Spleen (tissue), 11 donors: ENCODE results near the gene KCTD1. TPM values are rescaled to one million over a fixed set of nuclear protein-coding genes. Genes with fewer than 3 reads are reported as not detected.
A peak's percentile ranks its signal among the peaks of the same experiment; 100 is the strongest.

ENCODE experiments used
- DNase-seq: peaks from one replicate; pipeline ENCODE4 v3.0.0-alpha.2; 2020
- H3K27ac ChIP-seq, 8 donors: fragments of 200-600 bp; sonication (generic) in 7 of 8; 1 replicate in 4 of 8; 2 replicates in 4 of 8; pipeline versions ENCODE4 v1.5.0 to v1.8.0; 2016 to 2021; ENCODE audit warnings: inconsistent platforms in 4 of 8, mild to moderate bottlenecking in 4 of 8, moderate library complexity in 1 of 8
- H3K27me3 ChIP-seq, 7 donors: fragments of 200-600 bp; sonication (generic) in 6 of 7; replicated peaks in 1 of 7; 1 replicate in 4 of 7; 2 replicates in 3 of 7; pipeline versions ENCODE4 v1.5.0 to v1.8.0; 2016 to 2021; ENCODE audit warnings: inconsistent platforms in 3 of 7, mild to moderate bottlenecking in 1 of 7
- H3K36me3 ChIP-seq, 6 donors: fragments of 200-600 bp; sonication (generic) in 5 of 6; 1 replicate in 4 of 6; 2 replicates in 2 of 6; pipeline versions ENCODE4 v1.5.0 to v1.8.0; 2016 to 2021; ENCODE audit warnings: inconsistent platforms in 2 of 6
- H3K4me1 ChIP-seq, 6 donors: fragments of 200-600 bp; sonication (generic) in 5 of 6; 1 replicate in 3 of 6; 2 replicates in 3 of 6; pipeline versions ENCODE4 v1.5.0 to v1.8.0; 2016 to 2021; ENCODE audit warnings: inconsistent platforms in 3 of 6
- H3K4me3 ChIP-seq, 8 donors: fragments of 200-600 bp; sonication (generic) in 7 of 8; 1 replicate in 4 of 8; 2 replicates in 4 of 8; pipeline versions ENCODE4 v1.5.0 to v1.8.0; 2016 to 2021; ENCODE audit warnings: inconsistent platforms in 4 of 8, mild to moderate bottlenecking in 4 of 8, moderate library complexity in 2 of 8
- H3K9me3 ChIP-seq, 8 donors: fragments of 200-600 bp; sonication (generic) in 7 of 8; 1 replicate in 4 of 8; 2 replicates in 4 of 8; pipeline versions ENCODE4 v1.5.0 to v1.8.0; 2016 to 2021; ENCODE audit warnings: inconsistent platforms in 4 of 8
- POLR2A ChIP-seq, 3 donors: fragments of 450-650 bp; IDR thresholded peaks; one replicate each; pipeline ENCODE4 v1.5.1; 2017; ENCODE audit warnings: antibody characterized with exemption in 3 of 3, mild to moderate bottlenecking in 1 of 3
- POLR2AphosphoS5 ChIP-seq, 3 donors: sonication (generic); formaldehyde crosslinking; IDR thresholded peaks; one replicate each; pipeline ENCODE4 v1.5.1; 2017; ENCODE audit warnings: antibody characterized with exemption in 3 of 3
- WGBS, 5 donors: extraction: QIAGEN DNeasy Blood & Tissue Kit in 3 of 5; methylation state at CpG; one replicate each; pipeline versions ENCODE4 v1.1.5 to v1.1.7; 2013 to 2018; 5-methylcytosine and 5-hydroxymethylcytosine counted together
- intact Hi-C: fragments of 100-400 bp; cut with DNase I; formaldehyde crosslinking; loops from one replicate; pipeline ENCODE4 v1.15.0; 2023; ENCODE audit warnings: low total_unique reads
- polyA plus RNA-seq, 3 donors: library from polyadenylated mRNA; stranded (reverse); fragments of 200-250 nt; gene quantifications; one replicate each; pipeline ENCODE4 v1.2.1, GENCODE V29; 2013
- total RNA-seq, 7 donors: library from RNA; depleted of rRNA in 3 of 7; stranded (reverse); fragments of >200 nt in 3 of 7; fragmentation: NEBNext Ultra II Directional in 4 of 7; extraction: Animal tissue kit (Norgen Biotek cat#: 25700) in 4 of 7; gene quantifications; one replicate each; pipeline versions ENCODE4 v1.1.0 to v1.2.1, GENCODE V29; 2016 to 2021
- TF ChIP-seq, protein P1 (sequence below), 11 experiments: fragments of 200-600 bp in 7 of 11; fragments of 450-650 bp in 4 of 11; sonication (generic) in 4 of 11; IDR thresholded peaks in 8 of 11; conservative IDR thresholded peaks in 3 of 11; 1 replicate in 7 of 11; 2 replicates in 4 of 11; pipeline versions ENCODE4 v1.4.0 to v1.8.0; 2016 to 2021; ENCODE audit warnings: antibody characterized with exemption in 11 of 11, inconsistent platforms in 4 of 11, mild to moderate bottlenecking in 1 of 11
- donor health status: healthy with polysubstance abuse.
- donor health status: DM: no; HTN: no; CAD: no; lungs with moderate emphysema.
- donor health status: DM: no; HTN: no; CAD: no.
- donor health status: Bipolar disorder and iron deficiency.
- donor health status: healthy.
- donor health status: DM: no; HTN: no; CAD: no.
- donor health status: DM: yes; HTN: yes; CAD: no.

Gene KCTD1
- total and polyA plus RNA-seq, 10 donors: 1.6 to 11.8 (median 6.6) TPM

- 90 to 95% (median 92%) methylated on average over 4 of the region's 4 CpGs for WGBS, 5 donors
- H3K36me3 ChIP-seq: peaks cover 0 to 24% (median 0%) of the 10 kb centered on the region in 6 donors
Measured at GRCh38 chr18:26453386-26453901, 94.9 kb downstream of the KCTD1 start.

DNA sequence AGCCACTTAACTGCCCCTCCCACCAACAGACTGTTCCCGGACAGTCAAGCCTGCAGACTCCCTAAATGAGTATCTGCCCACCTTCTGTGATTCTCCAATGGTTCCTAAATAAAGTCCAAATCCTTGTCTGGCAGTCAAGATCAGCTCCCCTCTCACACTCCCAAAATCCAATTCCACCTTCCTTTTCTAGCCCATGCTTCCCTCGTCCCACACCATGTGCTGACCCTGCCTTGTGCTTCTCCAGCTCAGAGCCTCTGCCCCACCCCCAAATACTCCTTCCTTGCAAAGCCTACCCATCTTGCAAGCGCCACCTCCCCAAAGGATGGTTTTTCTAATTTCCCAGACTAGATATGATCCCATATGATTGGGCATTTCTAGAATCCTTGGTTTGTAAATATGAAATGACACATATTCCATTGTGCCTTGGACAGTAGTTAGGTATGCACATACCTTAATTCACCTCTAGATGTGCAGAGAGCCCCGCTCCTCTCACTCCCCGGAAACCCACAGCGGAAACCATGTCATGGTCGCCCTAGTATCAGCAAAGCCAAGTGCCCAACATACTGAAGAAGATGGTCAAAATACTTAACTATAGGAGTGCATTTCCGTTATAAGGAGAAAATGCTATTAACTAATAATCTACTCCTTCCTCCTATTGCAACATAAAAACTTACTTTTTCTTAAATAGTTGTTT lies 97.2 kb downstream of the KCTD1 start:
- WGBS, 5 donors: 83 to 94% (median 89%) methylated on average over 8 of the region's 8 CpGs
- intact Hi-C loops: no loop called here
- Histone ChIP-seq H3K4me1 (no peaks in the 10 kb centered on the region), H3K9me3 (no peaks in the 10 kb centered on the region), H3K36me3 (peaks cover 0 to 19% (median 0%) of the 10 kb centered on the region in 6 donors), H3K27me3 (peaks cover 0 to 4% (median 0%) of the 10 kb centered on the region in 7 donors), H3K27ac (no peak overlapping the region), H3K4me3 (no peak overlapping the region)
- TF ChIP-seq, protein P1, sequence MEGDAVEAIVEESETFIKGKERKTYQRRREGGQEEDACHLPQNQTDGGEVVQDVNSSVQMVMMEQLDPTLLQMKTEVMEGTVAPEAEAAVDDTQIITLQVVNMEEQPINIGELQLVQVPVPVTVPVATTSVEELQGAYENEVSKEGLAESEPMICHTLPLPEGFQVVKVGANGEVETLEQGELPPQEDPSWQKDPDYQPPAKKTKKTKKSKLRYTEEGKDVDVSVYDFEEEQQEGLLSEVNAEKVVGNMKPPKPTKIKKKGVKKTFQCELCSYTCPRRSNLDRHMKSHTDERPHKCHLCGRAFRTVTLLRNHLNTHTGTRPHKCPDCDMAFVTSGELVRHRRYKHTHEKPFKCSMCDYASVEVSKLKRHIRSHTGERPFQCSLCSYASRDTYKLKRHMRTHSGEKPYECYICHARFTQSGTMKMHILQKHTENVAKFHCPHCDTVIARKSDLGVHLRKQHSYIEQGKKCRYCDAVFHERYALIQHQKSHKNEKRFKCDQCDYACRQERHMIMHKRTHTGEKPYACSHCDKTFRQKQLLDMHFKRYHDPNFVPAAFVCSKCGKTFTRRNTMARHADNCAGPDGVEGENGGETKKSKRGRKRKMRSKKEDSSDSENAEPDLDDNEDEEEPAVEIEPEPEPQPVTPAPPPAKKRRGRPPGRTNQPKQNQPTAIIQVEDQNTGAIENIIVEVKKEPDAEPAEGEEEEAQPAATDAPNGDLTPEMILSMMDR (IDR thresholded peaks at IDR 0.05 in 8 of 11, conservative IDR thresholded peaks at IDR 0.05 in 3 of 11): no peak
- no peak for TF ChIP-seq POLR2AphosphoS5 (IDR thresholded peaks at IDR 0.05)
- no peak for TF ChIP-seq POLR2A (IDR thresholded peaks at IDR 0.05)
- DNase-seq: no peak

More at GRCh38 chr18:26453386-26453901, 94.9 kb downstream of the KCTD1 start:
- no peaks in the 10 kb centered on the region for H3K4me1 ChIP-seq
- intact Hi-C loops: no loop called here
- no peak for DNase-seq
- H3K27ac ChIP-seq: no peak overlapping the region
- no peak overlapping the region for H3K4me3 ChIP-seq
- H3K9me3 ChIP-seq: no peaks in the 10 kb centered on the region
- TF ChIP-seq POLR2A (IDR thresholded peaks at IDR 0.05): no peak
- TF ChIP-seq, protein P1 (IDR thresholded peaks at IDR 0.05 in 8 of 11, conservative IDR thresholded peaks at IDR 0.05 in 3 of 11): no peak
- TF ChIP-seq POLR2AphosphoS5 (IDR thresholded peaks at IDR 0.05): no peak
- no peaks in the 10 kb centered on the region for H3K27me3 ChIP-seq

DNA sequence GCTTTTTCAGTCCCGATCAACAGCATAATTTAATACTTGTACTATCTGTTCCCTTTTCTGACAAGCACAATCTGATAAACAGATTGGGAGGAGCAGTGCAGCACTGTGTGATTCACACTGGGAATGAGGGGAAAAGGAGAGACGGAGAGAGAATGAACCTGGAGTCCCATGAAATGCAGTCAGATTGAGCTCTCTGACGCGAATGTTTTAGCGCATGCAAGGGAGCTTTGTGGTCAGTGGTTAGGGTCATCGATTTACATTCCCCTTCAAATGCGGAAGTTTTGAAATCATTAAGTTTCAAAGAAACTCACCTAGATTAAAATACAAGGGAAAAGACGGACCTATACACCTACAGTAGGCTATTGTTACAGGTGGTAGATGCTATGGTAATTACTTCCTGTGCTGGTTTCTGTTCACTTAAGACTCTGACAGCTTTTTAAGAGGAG lies 99.6 kb downstream of the KCTD1 start:
- Histone ChIP-seq H3K27me3 (peaks cover 0 to 10% (median 0%) of the 10 kb centered on the region in 7 donors), H3K4me3 (no peak overlapping the region), H3K36me3 (no peaks in the 10 kb centered on the region), H3K27ac (peak overlapping the region in 2 of 8 donors; percentile 11 to 44), H3K4me1 (no peaks in the 10 kb centered on the region), H3K9me3 (peaks cover 0 to 4% (median 0%) of the 10 kb centered on the region in 8 donors)
- WGBS, 5 donors: 69 to 74% (median 73%) methylated on average over 8 of the region's 8 CpGs
- TF ChIP-seq, protein P1 (IDR thresholded peaks at IDR 0.05 in 8 of 11, conservative IDR thresholded peaks at IDR 0.05 in 3 of 11): no peak
- no peak for TF ChIP-seq POLR2AphosphoS5 (IDR thresholded peaks at IDR 0.05)
- no peak for TF ChIP-seq POLR2A (IDR thresholded peaks at IDR 0.05)
- intact Hi-C loops: no loop called here
- no peak for DNase-seq

DNA sequence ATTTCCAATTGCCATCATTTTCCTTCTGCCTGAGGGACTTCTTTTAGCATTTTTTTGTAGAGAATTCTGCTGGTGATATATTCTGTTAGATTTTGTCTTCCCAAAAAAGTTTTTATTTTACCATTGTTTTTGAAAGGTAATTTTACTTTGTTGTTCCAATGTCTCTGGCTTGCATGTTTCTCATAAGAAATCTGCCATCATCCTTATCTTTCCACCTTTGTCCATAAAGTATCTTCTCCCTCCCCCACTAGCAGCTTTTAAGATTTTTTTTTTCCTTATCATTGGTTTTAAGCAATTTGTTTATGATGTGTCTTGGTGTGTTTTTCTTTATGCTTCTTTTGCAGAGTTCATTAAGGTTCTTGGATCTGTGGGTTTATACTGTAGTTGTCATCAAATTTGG lies 104.5 kb downstream of the KCTD1 start:
- no peak for DNase-seq
- intact Hi-C loops: no loop called here
- no peak overlapping the region for H3K27ac ChIP-seq
- TF ChIP-seq POLR2AphosphoS5 (IDR thresholded peaks at IDR 0.05): no peak
- TF ChIP-seq POLR2A (IDR thresholded peaks at IDR 0.05): no peak
- TF ChIP-seq, protein P1 (IDR thresholded peaks at IDR 0.05 in 8 of 11, conservative IDR thresholded peaks at IDR 0.05 in 3 of 11): no peak
- no peak overlapping the region for H3K4me3 ChIP-seq
- H3K27me3 ChIP-seq: peaks cover 0 to 10% (median 0%) of the 10 kb centered on the region in 7 donors
- H3K9me3 ChIP-seq: peaks cover 0 to 4% (median 0%) of the 10 kb centered on the region in 8 donors
- H3K36me3 ChIP-seq: no peaks in the 10 kb centered on the region
- H3K4me1 ChIP-seq: no peaks in the 10 kb centered on the region
